Upper lobe of left lung (tissue), 4 donors: ENCODE data around the gene SLC10A2.
"Not testable (repeated sequence)": the region's sequence is repeated elsewhere in the genome, so short reads cannot be mapped to it uniquely, and the experiment has no call there.

Experiments used
- CTCF ChIP-seq, 6 experiments: fragments of 450-650 bp in 4 of 6; fragments of 200-600 bp in 2 of 6; sonication (generic) in 2 of 6; IDR thresholded peaks; one replicate each; pipeline ENCODE4 v1.5.1; 2016 to 2019; ENCODE audit warnings: antibody characterized with exemption in 6 of 6
- POLR2AphosphoS5 ChIP-seq, 2 donors: sonication (generic); formaldehyde crosslinking; IDR thresholded peaks; one replicate each; pipeline ENCODE4 v1.5.1; 2017; ENCODE audit warnings: antibody characterized with exemption in 2 of 2

- TF ChIP-seq CTCF, POLR2AphosphoS5 (IDR thresholded peaks at IDR 0.05): not testable (repeated sequence)
These were observed 27.4 kb upstream of the SLC10A2 start for GRCh38 chr13:103093649-103094048.
